Activated CD4-positive, alpha-beta T cell treated with anti-CD3 and anti-CD28 coated beads for 36 hours (primary cell): ENCODE results near the gene UQCRC1. TPM values are rescaled to one million over a fixed set of nuclear protein-coding genes. Genes with fewer than 3 reads are reported as not detected.

Experiments
- ATAC-seq: fragments of 200-7000 bp; cut with Tn5 transposase; one replicate; pipeline ENCODE4 v1.10.0; 2021; ENCODE audit warnings: mild to moderate bottlenecking, moderate library complexity
- CTCF ChIA-PET: fragments of 350-600 bp; sonication (Branson Sonifier 250); formaldehyde crosslinking; loops from one replicate; lab custom pipeline; 2021; ENCODE audit warnings: antibody characterized with exemption; lab: Charles Lee
- POLR2A ChIA-PET: fragments of 350-600 bp; sonication (Branson Sonifier 250); formaldehyde crosslinking; loops from one replicate; lab custom pipeline; 2021; ENCODE audit warnings: antibody characterized with exemption, inconsistent platforms; lab: Charles Lee
- DNase-seq: peaks from one replicate; pipeline ENCODE4 v3.0.0-alpha.2; 2020
- H3K27ac Mint-ChIP-seq: one replicate; pipeline ENCODE4 v1.8.0; 2021; ENCODE audit warnings: mixed read lengths
- H3K27me3 Mint-ChIP-seq: one replicate; pipeline ENCODE4 v1.8.0; 2021; ENCODE audit warnings: mixed read lengths
- H3K36me3 Mint-ChIP-seq: one replicate; pipeline ENCODE4 v1.8.0; 2021; ENCODE audit warnings: low read depth, mixed read lengths
- H3K4me1 Mint-ChIP-seq: one replicate; pipeline ENCODE4 v1.8.0; 2021; ENCODE audit warnings: mixed read lengths
- H3K4me3 Mint-ChIP-seq: one replicate; pipeline ENCODE4 v1.8.0; 2021; ENCODE audit warnings: mild to moderate bottlenecking, moderate library complexity, mixed read lengths
- H3K9me3 Mint-ChIP-seq: one replicate; pipeline ENCODE4 v1.8.0; 2021; ENCODE audit warnings: low read depth, mixed read lengths
- intact Hi-C, 2 experiments: fragments of 100-400 bp; cut with DNase I in 1 of 2; cut with micrococcal nuclease in 1 of 2; formaldehyde crosslinking; loops; one replicate each; pipeline versions ENCODE4 v1.14.2 to v1.15.1; 2022 to 2024; cut with DNase I, micrococcal nuclease
- total RNA-seq, 2 experiments: library from RNA; stranded (reverse); gene quantifications; one replicate each; pipeline ENCODE4 v1.2.3, GENCODE V29; 2021

The UQCRC1 gene
- total RNA-seq, 2 experiments from 2014 or later = 205 to 231 TPM

DNA sequence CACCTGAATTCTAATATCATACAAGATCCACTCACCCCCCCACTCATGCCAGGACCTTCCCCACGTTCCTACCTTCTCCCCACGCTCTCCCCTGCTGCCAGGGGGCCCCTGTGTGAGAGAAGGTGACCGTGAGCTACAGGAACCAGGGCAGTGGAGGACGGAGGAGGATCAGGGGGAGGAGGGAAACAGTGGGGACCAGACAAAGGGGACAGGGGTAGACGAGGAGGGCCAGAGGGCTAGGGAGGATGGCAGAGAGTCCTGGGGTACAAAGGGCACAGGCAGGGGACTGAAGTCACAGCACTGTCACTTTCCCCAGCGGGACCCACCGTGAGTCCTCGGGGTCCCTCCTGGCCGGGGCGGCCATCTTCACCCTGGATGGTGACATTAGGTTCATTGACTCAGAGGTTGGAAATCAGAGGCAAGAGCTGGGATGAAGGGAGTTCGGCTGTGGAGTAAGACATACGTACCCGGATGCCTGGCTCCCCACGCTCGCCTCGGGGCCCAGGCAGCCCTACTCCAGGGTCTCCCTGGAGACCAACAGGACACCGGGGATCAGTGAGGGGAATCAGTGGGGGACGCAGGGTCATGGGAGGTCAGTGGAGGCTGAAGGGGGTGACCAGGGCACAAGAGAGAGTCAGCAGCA lies 39.5 kb downstream of the UQCRC1 start:
- intact Hi-C loops = no loop called here
- ChIA-PET POLR2A (no interaction called here), CTCF (no interaction called here)
- no peaks in the 10 kb centered on the region for H3K36me3 Mint-ChIP-seq
- H3K27me3 Mint-ChIP-seq = no peaks in the 10 kb centered on the region
- ATAC-seq (no peak), DNase-seq (no peak)
- H3K4me1 Mint-ChIP-seq = no peaks in the 10 kb centered on the region
- no peak overlapping the region for H3K27ac Mint-ChIP-seq
- H3K4me3 Mint-ChIP-seq = no peak overlapping the region
- H3K9me3 Mint-ChIP-seq = no peaks in the 10 kb centered on the region

DNA sequence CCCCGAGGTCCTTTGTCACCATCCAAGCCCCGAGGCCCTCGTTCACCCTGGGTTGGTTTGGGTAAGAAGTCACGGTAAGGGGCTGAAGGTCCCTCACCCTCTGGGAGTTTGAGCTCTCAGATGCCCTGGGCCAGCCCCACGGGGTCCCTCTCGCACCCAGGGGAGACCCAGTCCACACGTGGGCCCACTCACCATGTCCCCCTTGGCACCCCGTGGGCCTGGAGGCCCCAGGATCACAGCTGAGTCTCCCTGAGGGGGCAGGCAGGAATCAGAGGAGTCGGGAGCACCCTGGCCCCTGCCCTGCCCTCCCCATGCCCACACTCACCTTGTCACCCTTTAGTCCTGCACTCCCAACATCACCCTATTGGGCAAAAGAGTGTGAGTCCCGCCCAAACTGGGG lies 40.0 kb downstream of the UQCRC1 start:
- ATAC-seq (no peak), DNase-seq (no peak)
- ChIA-PET CTCF (no interaction called here), POLR2A (no interaction called here)
- Mint-ChIP-seq H3K27me3 (no peaks in the 10 kb centered on the region), H3K36me3 (no peaks in the 10 kb centered on the region), H3K4me1 (no peaks in the 10 kb centered on the region), H3K27ac (no peak overlapping the region), H3K4me3 (no peak overlapping the region), H3K9me3 (no peaks in the 10 kb centered on the region)
- intact Hi-C loops = no loop called here

DNA sequence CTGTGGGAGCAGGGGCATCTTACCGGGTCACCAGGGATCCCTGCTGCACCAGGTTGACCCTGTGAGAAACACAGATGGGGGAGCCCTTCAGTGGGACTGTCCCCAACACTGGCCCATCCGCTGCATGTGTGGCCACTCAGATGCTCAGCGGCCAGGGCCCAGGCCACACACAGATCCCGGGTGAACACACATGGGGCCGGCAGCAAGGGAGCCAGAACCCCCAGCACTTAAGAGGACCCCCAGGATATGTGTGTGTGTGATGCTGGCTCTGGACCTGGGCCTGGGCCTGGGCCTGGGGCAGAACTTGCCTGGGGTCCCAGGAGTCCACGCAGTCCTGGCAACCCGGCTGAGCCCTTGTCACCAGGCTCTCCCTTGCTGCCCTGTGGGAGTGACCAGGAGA lies 41.0 kb downstream of the UQCRC1 start:
- Mint-ChIP-seq H3K27ac (no peak overlapping the region), H3K36me3 (no peaks in the 10 kb centered on the region), H3K4me3 (no peak overlapping the region), H3K9me3 (no peaks in the 10 kb centered on the region), H3K27me3 (no peaks in the 10 kb centered on the region), H3K4me1 (peaks cover 3% of the 10 kb centered on the region)
- CTCF ChIA-PET = interaction anchor here (0.6 kb wide), 1 partner anchor 293 kb away, joined by 3 read pairs; no protein-coding TSS in a partner anchor
- DNase-seq (no peak), ATAC-seq (no peak)
- POLR2A ChIA-PET = no interaction called here
- intact Hi-C loops = no loop called here

DNA sequence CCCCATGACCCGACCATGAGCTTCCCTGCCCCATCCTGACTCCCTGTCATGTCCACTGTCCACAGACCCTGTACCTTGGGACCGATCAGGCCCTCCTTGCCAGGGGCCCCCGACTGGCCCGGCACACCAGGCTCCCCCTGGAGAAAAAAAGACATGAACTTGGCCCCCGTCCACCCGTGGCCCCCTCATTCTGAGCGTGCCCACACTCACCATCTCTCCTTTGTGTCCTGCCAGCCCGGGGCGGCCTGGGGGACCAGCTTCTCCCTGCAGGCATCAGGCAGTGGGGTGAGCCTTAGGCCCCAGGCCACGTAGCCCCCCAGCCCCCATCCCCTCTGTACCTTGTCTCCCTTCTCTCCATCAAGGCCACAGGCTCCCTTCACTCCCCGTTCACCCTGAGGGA lies 41.9 kb downstream of the UQCRC1 start:
- intact Hi-C loops = no loop called here
- DNase-seq (no peak), ATAC-seq (no peak)
- peaks cover 3% of the 10 kb centered on the region for H3K4me1 Mint-ChIP-seq
- H3K27me3 Mint-ChIP-seq = no peaks in the 10 kb centered on the region
- CTCF ChIA-PET = interaction anchor here (0.7 to 1.1 kb wide), 3 partner anchors 9 to 203 kb away, joined by 3 read pairs; partner anchors contain the start of gene SLC26A6
- no peak overlapping the region for H3K27ac Mint-ChIP-seq
- no peaks in the 10 kb centered on the region for H3K9me3 Mint-ChIP-seq
- no peak overlapping the region for H3K4me3 Mint-ChIP-seq
- no peaks in the 10 kb centered on the region for H3K36me3 Mint-ChIP-seq
- POLR2A ChIA-PET = interaction anchor here (1.2 kb wide), 1 partner anchor 10 kb away, joined by 4 read pairs; no protein-coding TSS in a partner anchor

DNA sequence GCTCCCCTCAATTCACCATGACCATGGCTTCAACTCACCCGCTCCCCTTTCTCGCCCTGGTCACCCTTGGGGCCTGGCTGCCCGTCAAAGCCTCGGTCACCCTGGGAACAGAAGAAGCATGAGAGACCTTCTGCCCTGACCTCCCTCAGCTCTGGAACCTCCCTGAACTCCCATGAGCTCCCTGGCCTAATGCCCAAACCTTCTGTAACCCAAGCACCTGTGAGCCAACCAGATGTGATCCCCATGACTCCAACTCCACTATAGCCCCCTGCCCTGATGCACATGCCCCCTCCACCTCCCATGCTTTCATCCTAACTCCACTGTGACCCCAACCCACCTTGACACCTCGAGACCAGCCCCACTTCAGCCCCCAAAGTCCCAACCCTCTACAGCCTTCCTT lies 42.4 kb downstream of the UQCRC1 start:
- POLR2A ChIA-PET = interaction anchor here (1.2 kb wide), 1 partner anchor 11 kb away, joined by 4 read pairs; no protein-coding TSS in a partner anchor
- DNase-seq (no peak), ATAC-seq (no peak)
- H3K36me3 Mint-ChIP-seq = no peaks in the 10 kb centered on the region
- CTCF ChIA-PET = interaction anchor here (0.9 to 1.1 kb wide), 2 partner anchors 8 to 69 kb away, joined by 3 read pairs; partner anchors contain the start of gene SLC26A6
- H3K9me3 Mint-ChIP-seq = no peaks in the 10 kb centered on the region
- intact Hi-C loops = no loop called here
- H3K27ac Mint-ChIP-seq = no peak overlapping the region
- H3K4me1 Mint-ChIP-seq = peaks cover 3% of the 10 kb centered on the region
- no peaks in the 10 kb centered on the region for H3K27me3 Mint-ChIP-seq
- no peak overlapping the region for H3K4me3 Mint-ChIP-seq

DNA sequence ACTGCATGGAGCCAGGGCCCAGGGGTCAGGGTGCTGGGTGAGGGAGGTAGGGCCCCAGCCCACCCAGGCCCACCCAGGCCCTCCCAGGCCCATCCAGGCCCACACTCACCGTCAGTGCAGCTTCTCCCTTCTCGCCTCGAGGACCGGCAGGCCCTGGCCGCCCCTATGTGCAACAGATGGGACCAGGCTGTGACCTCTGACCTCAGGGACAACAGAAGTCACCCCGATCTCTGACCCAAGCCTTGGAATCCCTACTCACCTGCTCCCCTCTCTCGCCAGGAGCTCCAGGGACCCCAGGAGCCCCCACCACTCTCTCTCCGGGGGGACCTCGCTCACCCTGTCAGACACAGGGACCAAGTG lies 43.1 kb downstream of the UQCRC1 start:
- Mint-ChIP-seq H3K36me3 (no peaks in the 10 kb centered on the region), H3K4me3 (no peak overlapping the region), H3K27ac (no peak overlapping the region), H3K27me3 (no peaks in the 10 kb centered on the region), H3K9me3 (no peaks in the 10 kb centered on the region), H3K4me1 (peaks cover 3% of the 10 kb centered on the region)
- ATAC-seq = no peak
- ChIA-PET CTCF (interaction anchor here (0.9 kb wide), 1 partner anchor 69 kb away, joined by 3 read pairs; the partner anchor contains the start of gene SLC26A6), POLR2A (interaction anchor here (1.2 kb wide), 1 partner anchor 11 kb away, joined by 4 read pairs; no protein-coding TSS in a partner anchor)
- no peak for DNase-seq
- intact Hi-C loops = no loop called here

DNA sequence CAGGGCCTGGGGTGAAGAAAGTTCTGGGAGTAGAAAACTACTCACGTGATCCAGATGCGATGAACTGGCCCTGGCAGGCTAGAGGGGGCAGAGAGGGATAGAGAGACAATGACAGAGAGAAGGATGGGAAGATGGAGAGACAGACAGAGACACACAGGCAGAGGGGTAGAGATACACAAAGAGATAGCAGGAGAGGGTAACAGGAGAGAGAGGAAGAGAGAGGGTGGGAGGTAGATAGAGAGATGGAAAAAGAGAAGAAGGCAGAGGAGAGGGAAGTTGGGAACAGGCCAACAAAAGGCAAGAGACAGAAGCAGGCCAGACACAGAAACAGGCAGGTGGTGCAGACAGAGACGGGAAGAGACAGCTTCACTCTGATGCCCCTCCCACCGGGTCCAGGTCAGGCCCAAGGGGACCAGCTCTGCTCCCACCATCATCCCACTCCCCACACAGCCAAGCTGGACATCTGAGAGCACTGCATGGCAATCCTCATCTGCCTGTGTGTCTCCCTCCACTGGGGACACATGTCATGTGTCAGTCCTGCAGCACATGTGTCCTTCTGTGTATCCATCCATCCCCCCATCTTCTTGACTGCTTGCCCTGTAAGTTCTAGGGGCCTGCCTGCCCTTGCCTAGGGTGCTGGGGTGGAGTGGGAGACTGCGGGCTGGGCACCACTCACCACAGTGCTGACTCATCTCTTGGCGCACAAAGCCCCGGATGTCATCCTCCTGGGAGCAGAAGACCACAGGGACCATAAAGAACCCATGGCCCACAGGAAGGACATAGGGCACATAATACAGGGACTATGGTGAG lies 43.6 kb downstream of the UQCRC1 start:
- peak overlapping the region; percentile 17 for H3K27ac Mint-ChIP-seq

DNA sequence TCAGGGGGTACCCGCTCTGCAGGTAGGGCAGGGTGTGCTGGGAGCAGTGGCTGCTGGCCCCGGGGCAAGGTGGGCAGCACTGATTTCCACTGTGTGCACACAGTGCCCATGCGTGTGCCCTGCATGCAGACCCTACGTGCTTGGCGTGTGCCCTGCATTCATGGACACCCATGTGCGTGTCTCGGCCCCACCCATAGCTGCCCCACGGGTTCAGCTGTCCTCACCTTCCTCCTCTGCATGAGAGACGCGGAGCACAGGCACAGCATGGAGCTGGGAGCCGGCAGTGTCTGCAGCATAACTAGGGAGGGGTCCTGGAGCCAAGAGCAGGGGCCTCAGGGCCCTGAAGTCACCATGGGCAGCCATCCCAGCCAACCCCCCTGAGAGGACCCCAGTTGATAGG lies 44.3 kb downstream of the UQCRC1 start:
- Mint-ChIP-seq H3K9me3 (no peaks in the 10 kb centered on the region), H3K27me3 (no peaks in the 10 kb centered on the region), H3K27ac (no peak overlapping the region), H3K4me3 (no peak overlapping the region), H3K36me3 (no peaks in the 10 kb centered on the region), H3K4me1 (peaks cover 3% of the 10 kb centered on the region)
- DNase-seq = no peak
- ChIA-PET POLR2A (no interaction called here), CTCF (no interaction called here)
- no peak for ATAC-seq
- intact Hi-C loops = no loop called here

More for the DNA sequence above, 43.6 kb downstream of the UQCRC1 start:
- intact Hi-C loops = no loop called here
- Mint-ChIP-seq H3K4me3 (no peak overlapping the region), H3K9me3 (no peaks in the 10 kb centered on the region), H3K4me1 (peaks cover 3% of the 10 kb centered on the region), H3K27me3 (no peaks in the 10 kb centered on the region), H3K36me3 (no peaks in the 10 kb centered on the region)
- ATAC-seq (peak; percentile 33), DNase-seq (peak; percentile 36)
- POLR2A ChIA-PET = no interaction called here
- CTCF ChIA-PET = no interaction called here

DNA sequence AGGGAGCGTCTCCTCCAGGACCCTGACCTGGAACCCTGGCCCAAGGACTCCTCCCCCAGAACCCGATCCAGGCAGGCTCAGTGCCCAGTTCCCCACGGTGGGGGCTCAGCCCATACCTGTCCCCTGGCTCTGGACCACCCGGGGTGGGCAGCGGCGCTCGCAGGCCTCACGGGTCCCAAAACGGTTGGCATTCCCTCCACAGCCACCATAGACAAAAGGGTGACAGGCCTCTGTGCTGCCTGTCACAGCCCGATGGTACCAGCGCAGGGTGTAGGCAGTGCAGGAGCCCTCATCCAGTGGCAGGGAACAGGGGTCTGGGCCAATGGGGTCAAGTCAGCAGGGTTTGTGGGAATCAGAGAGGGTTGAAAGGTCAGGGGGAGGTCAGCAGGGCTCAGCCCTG lies 44.8 kb downstream of the UQCRC1 start:
- no peak overlapping the region for H3K27ac Mint-ChIP-seq
- intact Hi-C loops = no loop called here
- POLR2A ChIA-PET = no interaction called here
- no peak for ATAC-seq
- H3K27me3 Mint-ChIP-seq = no peaks in the 10 kb centered on the region
- DNase-seq = no peak
- no peaks in the 10 kb centered on the region for H3K36me3 Mint-ChIP-seq
- H3K4me1 Mint-ChIP-seq = peaks cover 3% of the 10 kb centered on the region
- no peaks in the 10 kb centered on the region for H3K9me3 Mint-ChIP-seq
- H3K4me3 Mint-ChIP-seq = no peak overlapping the region
- CTCF ChIA-PET = no interaction called here

DNA sequence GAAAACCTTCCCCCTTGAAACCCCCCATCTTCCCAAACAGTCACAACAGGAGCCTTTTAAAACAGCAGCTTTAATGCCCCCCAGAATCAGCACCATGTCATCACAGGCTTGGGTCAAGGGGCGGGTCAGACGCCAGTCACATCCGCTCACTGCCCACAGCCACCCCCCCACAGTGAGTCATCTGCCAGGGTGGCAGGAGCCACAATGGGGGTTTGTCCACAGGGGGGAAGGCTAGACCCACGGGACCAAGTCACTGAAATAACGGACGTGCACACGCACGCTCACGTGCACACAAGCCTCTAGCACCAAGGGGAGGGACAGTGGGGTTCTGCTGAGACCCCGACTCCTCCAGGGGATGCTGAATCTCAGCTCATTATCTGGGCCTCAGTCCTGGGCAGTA lies 45.4 kb downstream of the UQCRC1 start:
- DNase-seq (peak; percentile 36), ATAC-seq (no peak)
- ChIA-PET CTCF (no interaction called here), POLR2A (no interaction called here)
- Mint-ChIP-seq H3K36me3 (no peaks in the 10 kb centered on the region), H3K4me1 (peaks cover 3% of the 10 kb centered on the region), H3K9me3 (no peaks in the 10 kb centered on the region), H3K27ac (no peak overlapping the region), H3K4me3 (no peak overlapping the region), H3K27me3 (no peaks in the 10 kb centered on the region)
- intact Hi-C loops = no loop called here

DNA sequence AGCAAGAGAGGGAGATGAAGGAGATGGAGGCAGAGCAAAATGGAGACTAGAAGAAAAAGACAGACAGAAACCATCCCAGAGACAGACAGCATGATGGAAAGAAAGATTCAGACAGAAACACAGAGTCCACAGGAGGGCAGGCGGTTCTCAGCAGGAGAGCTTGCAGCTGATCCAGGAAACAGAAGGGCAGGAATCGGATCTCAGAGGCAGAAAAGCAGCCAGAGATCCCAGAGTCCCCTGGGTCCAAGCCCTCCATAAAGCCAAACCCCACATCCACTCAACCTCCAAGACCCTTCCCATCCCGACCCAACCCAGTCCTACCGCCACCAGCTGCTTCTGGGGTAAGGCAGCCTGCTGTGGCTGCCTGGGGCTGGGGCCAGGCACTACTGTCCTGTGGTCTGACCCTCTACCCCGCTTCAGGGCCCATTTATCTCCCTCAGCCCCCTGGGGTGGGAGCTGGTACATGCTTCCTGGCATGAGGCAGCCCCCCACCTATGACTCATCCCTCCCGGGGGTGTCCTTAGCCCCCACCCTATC lies 46.0 kb downstream of the UQCRC1 start, which contains the start of gene UCN2:
TSS of gene UCN2 (minus strand) at position 400 of the 537 bp plus-strand sequence. CDS start 657 bp downstream, outside the sequence.
- ChIA-PET CTCF (no interaction called here), POLR2A (interaction anchor here (0.6 kb wide), 1 partner anchor 425 kb away, joined by 4 read pairs; no protein-coding TSS in a partner anchor)
- intact Hi-C loops = no loop called here
- H3K9me3 Mint-ChIP-seq = no peaks in the 10 kb centered on the region
- no peak within 1 kb of the TSS for H3K27ac Mint-ChIP-seq
- no peaks in the 10 kb centered on the region for H3K36me3 Mint-ChIP-seq
- H3K4me1 Mint-ChIP-seq = peaks cover 5% of the 10 kb centered on the region
- DNase-seq (no peak), ATAC-seq (no peak)
- H3K27me3 Mint-ChIP-seq = no peaks in the 10 kb centered on the region
- H3K4me3 Mint-ChIP-seq = no peak within 1 kb of the TSS
